Measurements from ENCODE around the gene AKT2.

DNA sequence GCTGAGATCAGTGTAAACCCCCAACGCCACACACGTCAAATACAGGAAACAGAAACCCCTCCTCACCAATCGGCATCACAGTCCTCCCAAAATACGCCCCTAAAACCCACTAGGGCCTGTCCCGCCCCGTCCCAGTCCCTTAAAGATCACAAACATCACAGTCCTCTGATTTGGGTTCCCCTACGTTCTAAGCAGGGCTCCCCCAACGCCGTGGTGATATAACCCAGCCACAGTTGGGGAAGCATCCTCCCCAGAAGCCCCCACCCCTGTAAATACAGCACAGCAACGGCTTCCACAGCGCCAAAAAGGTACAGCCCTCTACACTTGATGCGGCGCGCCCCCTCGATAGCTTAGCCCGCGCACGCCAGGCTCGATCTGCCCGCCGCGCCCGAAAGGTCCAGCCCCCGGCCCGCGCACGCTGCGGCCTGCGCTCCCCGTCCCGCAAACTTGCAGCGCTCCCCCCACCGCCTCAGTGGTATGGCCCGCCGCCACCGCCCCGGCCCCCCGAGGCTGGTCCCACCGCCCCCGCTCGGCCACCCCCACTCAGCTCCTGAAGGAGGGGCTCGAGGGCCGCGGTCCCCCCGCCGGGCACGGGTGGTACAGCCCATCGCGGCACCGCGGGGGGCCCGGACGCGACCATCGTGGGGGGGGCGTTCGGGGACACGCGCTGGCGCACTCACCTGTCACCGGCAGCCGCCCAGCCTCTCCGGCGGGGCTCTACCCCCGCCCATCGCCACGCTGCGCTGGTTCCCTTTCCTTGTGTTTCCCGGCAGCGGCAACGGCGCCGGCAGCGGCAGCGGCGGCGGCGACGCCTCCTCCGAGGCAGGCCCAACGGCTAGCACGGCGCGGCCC, at the start of gene AKT2:
- TF ChIP-seq, protein P1, sequence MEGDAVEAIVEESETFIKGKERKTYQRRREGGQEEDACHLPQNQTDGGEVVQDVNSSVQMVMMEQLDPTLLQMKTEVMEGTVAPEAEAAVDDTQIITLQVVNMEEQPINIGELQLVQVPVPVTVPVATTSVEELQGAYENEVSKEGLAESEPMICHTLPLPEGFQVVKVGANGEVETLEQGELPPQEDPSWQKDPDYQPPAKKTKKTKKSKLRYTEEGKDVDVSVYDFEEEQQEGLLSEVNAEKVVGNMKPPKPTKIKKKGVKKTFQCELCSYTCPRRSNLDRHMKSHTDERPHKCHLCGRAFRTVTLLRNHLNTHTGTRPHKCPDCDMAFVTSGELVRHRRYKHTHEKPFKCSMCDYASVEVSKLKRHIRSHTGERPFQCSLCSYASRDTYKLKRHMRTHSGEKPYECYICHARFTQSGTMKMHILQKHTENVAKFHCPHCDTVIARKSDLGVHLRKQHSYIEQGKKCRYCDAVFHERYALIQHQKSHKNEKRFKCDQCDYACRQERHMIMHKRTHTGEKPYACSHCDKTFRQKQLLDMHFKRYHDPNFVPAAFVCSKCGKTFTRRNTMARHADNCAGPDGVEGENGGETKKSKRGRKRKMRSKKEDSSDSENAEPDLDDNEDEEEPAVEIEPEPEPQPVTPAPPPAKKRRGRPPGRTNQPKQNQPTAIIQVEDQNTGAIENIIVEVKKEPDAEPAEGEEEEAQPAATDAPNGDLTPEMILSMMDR (optimal IDR thresholded peaks at IDR 0.05 in 1 of 3, IDR thresholded peaks at IDR 0.05 in 1 of 3, conservative IDR thresholded peaks at IDR 0.05 in 1 of 3; ENCODE audit: extremely low read depth in 1 of 3, insufficient read depth in 2 of 3, low read length in 3 of 3): no peak
- no peak for TF ChIP-seq EZH2 (IDR thresholded peaks at IDR 0.05; ENCODE audit: low read length)

Data from keratinocyte (primary cell).